Liver (tissue), 9 donors: ENCODE measurements around the gene MPST. TPM values are rescaled to one million over a fixed set of nuclear protein-coding genes. Genes with fewer than 3 reads are reported as not detected.

Source experiments
- DNase-seq: peaks from one replicate; pipeline ENCODE4 v3.0.0-alpha.2; 2017; ENCODE audit warnings: low spot score
- H3K27ac ChIP-seq, 2 donors: one replicate each; pipeline ENCODE4 v1.7.0; 2013; ENCODE audit warnings: inconsistent platforms in 2 of 2, low read length in 2 of 2, control low read depth in 1 of 2, low read depth in 1 of 2, mild to moderate bottlenecking in 1 of 2
- H3K27me3 ChIP-seq, 4 donors: one replicate each; pipeline versions ENCODE4 v1.6.1 to v1.7.0; 2013; ENCODE audit warnings: low read length in 3 of 4, inconsistent platforms in 1 of 4, mild to moderate bottlenecking in 1 of 4, moderate library complexity in 1 of 4; ENCODE audit not compliant: control insufficient read depth in 4 of 4, insufficient read depth in 4 of 4
- H3K36me3 ChIP-seq, 4 donors: one replicate each; pipeline versions ENCODE4 v1.6.1 to v1.7.0; 2013; ENCODE audit warnings: low read length in 3 of 4, mild to moderate bottlenecking in 3 of 4, low read depth in 1 of 4, moderate library complexity in 1 of 4; ENCODE audit not compliant: control insufficient read depth in 4 of 4, insufficient read depth in 3 of 4
- H3K4me1 ChIP-seq, 4 donors: one replicate each; pipeline versions ENCODE4 v1.6.1 to v1.7.0; 2013; ENCODE audit warnings: low read length in 3 of 4, mild to moderate bottlenecking in 3 of 4, moderate library complexity in 1 of 4; ENCODE audit not compliant: control insufficient read depth in 4 of 4, insufficient read depth in 4 of 4
- H3K4me3 ChIP-seq, 3 donors: one replicate each; pipeline versions ENCODE4 v1.6.1 to v1.7.0; 2013; ENCODE audit warnings: low read length in 3 of 3, control low read depth in 1 of 3, low read depth in 1 of 3, mild to moderate bottlenecking in 1 of 3
- H3K9ac ChIP-seq, 2 donors: one replicate each; pipeline ENCODE4 v1.7.0; 2013; ENCODE audit warnings: low read length in 2 of 2, mild to moderate bottlenecking in 2 of 2, moderate library complexity in 2 of 2, control low read depth in 1 of 2, low read depth in 1 of 2
- H3K9me3 ChIP-seq, 4 donors: one replicate each; pipeline versions ENCODE4 v1.6.1 to v1.7.0; 2013; ENCODE audit warnings: low read length in 3 of 4; ENCODE audit not compliant: control insufficient read depth in 4 of 4
- ATF3 ChIP-seq: IDR thresholded peaks from 2 replicates; pipeline ENCODE4 v1.6.1; 2016; ENCODE audit warnings: antibody characterized with exemption
- EGR1 ChIP-seq, 2 donors: IDR thresholded peaks; 2 replicates each; pipeline ENCODE4 v1.6.1; 2016 to 2018; ENCODE audit warnings: antibody characterized with exemption in 2 of 2, low read depth in 2 of 2
- FOXA1 ChIP-seq: IDR thresholded peaks from 2 replicates; pipeline ENCODE4 v1.6.1; 2016; ENCODE audit warnings: antibody characterized with exemption
- FOXA2 ChIP-seq: IDR thresholded peaks from 2 replicates; pipeline ENCODE4 v1.6.1; 2016; ENCODE audit warnings: antibody characterized with exemption
- HNF4A ChIP-seq, 2 donors: conservative IDR thresholded peaks; 2 replicates each; pipeline ENCODE4 v1.6.1; 2016; ENCODE audit warnings: antibody characterized with exemption in 2 of 2, mild to moderate bottlenecking in 2 of 2
- JUND ChIP-seq, 2 donors: IDR thresholded peaks; 2 replicates each; pipeline ENCODE4 v1.6.1; 2016; ENCODE audit warnings: antibody characterized with exemption in 2 of 2
- RAD21 ChIP-seq, 2 donors: IDR thresholded peaks; 2 replicates each; pipeline ENCODE4 v1.6.1; 2016; ENCODE audit warnings: antibody characterized with exemption in 2 of 2, mild to moderate bottlenecking in 2 of 2
- RXRA ChIP-seq, 2 donors: IDR thresholded peaks; 2 replicates each; pipeline ENCODE4 v1.6.1; 2017 to 2018; ENCODE audit warnings: antibody characterized with exemption in 2 of 2, mild to moderate bottlenecking in 1 of 2
- SP1 ChIP-seq: IDR thresholded peaks from 2 replicates; pipeline ENCODE4 v1.6.1; 2018; ENCODE audit warnings: antibody characterized with exemption, mild to moderate bottlenecking
- YY1 ChIP-seq: IDR thresholded peaks from 2 replicates; pipeline ENCODE4 v1.6.1; 2016; ENCODE audit warnings: antibody characterized with exemption, mild to moderate bottlenecking
- ZBTB33 ChIP-seq: IDR thresholded peaks from 2 replicates; pipeline ENCODE4 v1.6.1; 2016; ENCODE audit warnings: antibody characterized with exemption
- WGBS: extraction: QIAGEN DNeasy Blood & Tissue Kit; methylation state at CpG from one replicate; pipeline ENCODE4 v1.1.7; 2013; 5-methylcytosine and 5-hydroxymethylcytosine counted together
- polyA plus RNA-seq, 2 donors: library from polyadenylated mRNA; stranded (reverse) in 1 of 2; unstranded in 1 of 2; fragments of 200-250 nt in 1 of 2; fragments of >200 nt in 1 of 2; fragmentation: Nextera tagmentation in 1 of 2; extraction: Ambion mirVana in 1 of 2; gene quantifications; one replicate each; pipeline versions ENCODE4 v1.2.1 to v1.2.3, GENCODE V29; 2013 to 2015
- total RNA-seq, 2 donors: library from RNA; depleted of rRNA; stranded (reverse); fragments of >200 nt; gene quantifications; one replicate each; pipeline ENCODE4 v1.2.3, GENCODE V29; 2014
- TF ChIP-seq, protein P1 (sequence below): IDR thresholded peaks from 2 replicates; pipeline ENCODE4 v1.6.1; 2016; ENCODE audit warnings: antibody characterized with exemption, mild to moderate bottlenecking
- TF ChIP-seq, protein P2 (sequence below): fragments of 150-350 bp; IDR thresholded peaks from 2 replicates; pipeline ENCODE4 v1.5.1; 2017; ENCODE audit warnings: improper control_type of control experiment, low read depth, low read length; ENCODE audit not compliant: missing input control
- donor health status: healthy.
- donor health status: healthy.
- donor health status: healthy.
- donor health status: healthy.
- donor health status: healthy.

The MPST gene
- total and polyA plus RNA-seq, 4 donors: 124 to 277 (median 199) TPM

GRCh38 chr22:37061611-37062375, 42.3 kb downstream of the MPST start:
- Histone ChIP-seq H3K4me1 (no peaks in the 10 kb centered on the region), H3K4me3 (no peak overlapping the region), H3K9me3 (no peaks in the 10 kb centered on the region), H3K9ac (no peak overlapping the region), H3K27me3 (no peaks in the 10 kb centered on the region), H3K27ac (no peak overlapping the region), H3K36me3 (peaks cover 0 to 16% (median under 1%) of the 10 kb centered on the region in 4 donors)
- WGBS: 66% methylated on average over 10 of the region's 10 CpGs
- TF ChIP-seq ATF3: no peak
- TF ChIP-seq FOXA2: no peak
- no peak for TF ChIP-seq RAD21 (IDR thresholded peaks at IDR 0.05)
- TF ChIP-seq, protein P1, sequence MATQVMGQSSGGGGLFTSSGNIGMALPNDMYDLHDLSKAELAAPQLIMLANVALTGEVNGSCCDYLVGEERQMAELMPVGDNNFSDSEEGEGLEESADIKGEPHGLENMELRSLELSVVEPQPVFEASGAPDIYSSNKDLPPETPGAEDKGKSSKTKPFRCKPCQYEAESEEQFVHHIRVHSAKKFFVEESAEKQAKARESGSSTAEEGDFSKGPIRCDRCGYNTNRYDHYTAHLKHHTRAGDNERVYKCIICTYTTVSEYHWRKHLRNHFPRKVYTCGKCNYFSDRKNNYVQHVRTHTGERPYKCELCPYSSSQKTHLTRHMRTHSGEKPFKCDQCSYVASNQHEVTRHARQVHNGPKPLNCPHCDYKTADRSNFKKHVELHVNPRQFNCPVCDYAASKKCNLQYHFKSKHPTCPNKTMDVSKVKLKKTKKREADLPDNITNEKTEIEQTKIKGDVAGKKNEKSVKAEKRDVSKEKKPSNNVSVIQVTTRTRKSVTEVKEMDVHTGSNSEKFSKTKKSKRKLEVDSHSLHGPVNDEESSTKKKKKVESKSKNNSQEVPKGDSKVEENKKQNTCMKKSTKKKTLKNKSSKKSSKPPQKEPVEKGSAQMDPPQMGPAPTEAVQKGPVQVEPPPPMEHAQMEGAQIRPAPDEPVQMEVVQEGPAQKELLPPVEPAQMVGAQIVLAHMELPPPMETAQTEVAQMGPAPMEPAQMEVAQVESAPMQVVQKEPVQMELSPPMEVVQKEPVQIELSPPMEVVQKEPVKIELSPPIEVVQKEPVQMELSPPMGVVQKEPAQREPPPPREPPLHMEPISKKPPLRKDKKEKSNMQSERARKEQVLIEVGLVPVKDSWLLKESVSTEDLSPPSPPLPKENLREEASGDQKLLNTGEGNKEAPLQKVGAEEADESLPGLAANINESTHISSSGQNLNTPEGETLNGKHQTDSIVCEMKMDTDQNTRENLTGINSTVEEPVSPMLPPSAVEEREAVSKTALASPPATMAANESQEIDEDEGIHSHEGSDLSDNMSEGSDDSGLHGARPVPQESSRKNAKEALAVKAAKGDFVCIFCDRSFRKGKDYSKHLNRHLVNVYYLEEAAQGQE: no peak
- TF ChIP-seq RXRA (IDR thresholded peaks at IDR 0.05): no peak
- no peak for DNase-seq

GRCh38 chr22:37062376-37062675, 42.8 kb downstream of the MPST start:
- Histone ChIP-seq H3K9ac (no peak overlapping the region), H3K4me1 (no peaks in the 10 kb centered on the region), H3K36me3 (peaks cover 0 to 17% (median under 1%) of the 10 kb centered on the region in 4 donors), H3K27me3 (no peaks in the 10 kb centered on the region), H3K4me3 (no peak overlapping the region), H3K27ac (no peak overlapping the region), H3K9me3 (no peaks in the 10 kb centered on the region)
- no peak for DNase-seq
- 62% methylated on average over 7 of the region's 7 CpGs for WGBS
- TF ChIP-seq ZBTB33 (no peak), FOXA2 (no peak), HNF4A (conservative IDR thresholded peaks at IDR 0.05) (no peak), JUND (IDR thresholded peaks at IDR 0.05) (no peak), EGR1 (IDR thresholded peaks at IDR 0.05; ENCODE audit: low read depth in 2 of 2) (no peak), ATF3 (no peak), RXRA (IDR thresholded peaks at IDR 0.05) (no peak), RAD21 (IDR thresholded peaks at IDR 0.05) (no peak), YY1 (no peak), FOXA1 (no peak), SP1 (no peak)
- TF ChIP-seq, protein P1: no peak
- TF ChIP-seq, protein P2, sequence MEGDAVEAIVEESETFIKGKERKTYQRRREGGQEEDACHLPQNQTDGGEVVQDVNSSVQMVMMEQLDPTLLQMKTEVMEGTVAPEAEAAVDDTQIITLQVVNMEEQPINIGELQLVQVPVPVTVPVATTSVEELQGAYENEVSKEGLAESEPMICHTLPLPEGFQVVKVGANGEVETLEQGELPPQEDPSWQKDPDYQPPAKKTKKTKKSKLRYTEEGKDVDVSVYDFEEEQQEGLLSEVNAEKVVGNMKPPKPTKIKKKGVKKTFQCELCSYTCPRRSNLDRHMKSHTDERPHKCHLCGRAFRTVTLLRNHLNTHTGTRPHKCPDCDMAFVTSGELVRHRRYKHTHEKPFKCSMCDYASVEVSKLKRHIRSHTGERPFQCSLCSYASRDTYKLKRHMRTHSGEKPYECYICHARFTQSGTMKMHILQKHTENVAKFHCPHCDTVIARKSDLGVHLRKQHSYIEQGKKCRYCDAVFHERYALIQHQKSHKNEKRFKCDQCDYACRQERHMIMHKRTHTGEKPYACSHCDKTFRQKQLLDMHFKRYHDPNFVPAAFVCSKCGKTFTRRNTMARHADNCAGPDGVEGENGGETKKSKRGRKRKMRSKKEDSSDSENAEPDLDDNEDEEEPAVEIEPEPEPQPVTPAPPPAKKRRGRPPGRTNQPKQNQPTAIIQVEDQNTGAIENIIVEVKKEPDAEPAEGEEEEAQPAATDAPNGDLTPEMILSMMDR: no peak
